ACHN (cell line): ENCODE results near the gene TTLL12.
A peak's percentile ranks its signal among the peaks of the same experiment; 100 is the strongest.

ENCODE experiments used
- DNase-seq: peaks from one replicate; pipeline ENCODE4 v3.0.0-alpha.2; 2015
- in situ Hi-C: cut with HindIII; loops from 2 replicates; pipeline ENCODE4 v1.10.0; 2017; ENCODE audit warnings: low sequenced_read_pairs, low pct_ligation_motif_present, low pct_unique_long_range_greater_than_20kb

The TTLL12 gene

GRCh38 chr22:43202756-43203410 lies 15.9 kb upstream of the TTLL12 start:
- DNase-seq: no peak
- in situ Hi-C loops: no loop called here

- DNase-seq: no peak
- in situ Hi-C loops: no loop called here
These were observed 15.4 kb upstream of the TTLL12 start for GRCh38 chr22:43202326-43202725.

- DNase-seq: no peak
- in situ Hi-C loops: no loop called here
These were observed 14.7 kb upstream of the TTLL12 start for GRCh38 chr22:43201486-43202219.

GRCh38 chr22:43200555-43200954 lies 13.6 kb upstream of the TTLL12 start:
- no peak for DNase-seq
- in situ Hi-C loops: no loop called here

- no peak for DNase-seq
- in situ Hi-C loops: no loop called here
These were observed 13.1 kb upstream of the TTLL12 start for GRCh38 chr22:43200031-43200430.

- DNase-seq: no peak
- in situ Hi-C loops: no loop called here
These were observed 12.6 kb upstream of the TTLL12 start for GRCh38 chr22:43199541-43199940.

- no peak for DNase-seq
- in situ Hi-C loops: no loop called here
These were observed 12.0 kb upstream of the TTLL12 start for GRCh38 chr22:43198936-43199335.

- DNase-seq: no peak
- in situ Hi-C loops: no loop called here
These were observed 11.2 kb upstream of the TTLL12 start for GRCh38 chr22:43198126-43198525.

GRCh38 chr22:43197271-43197941 lies 10.5 kb upstream of the TTLL12 start:
- in situ Hi-C loops: no loop called here
- no peak for DNase-seq

- DNase-seq: no peak
- in situ Hi-C loops: no loop called here
These were observed 4.9 kb upstream of the TTLL12 start for GRCh38 chr22:43191831-43192230.

GRCh38 chr22:43188829-43189545 lies 2.1 kb upstream of the TTLL12 start:
- in situ Hi-C loops: no loop called here
- DNase-seq: no peak

- peak; percentile 90 for DNase-seq
- in situ Hi-C loops: no loop called here
These were observed 501 bp upstream of the TTLL12 start for GRCh38 chr22:43187171-43188099.

GRCh38 chr22:43185860-43186261 lies 1.1 kb downstream of the TTLL12 start:
- peak; percentile 27 for DNase-seq
- in situ Hi-C loops: no loop called here

GRCh38 chr22:43183496-43184277 lies 3.2 kb downstream of the TTLL12 start:
- in situ Hi-C loops: no loop called here

GRCh38 chr22:43182726-43183125 lies 4.2 kb downstream of the TTLL12 start:
- in situ Hi-C loops: no loop called here
- no peak for DNase-seq

More at GRCh38 chr22:43183496-43184277, 3.2 kb downstream of the TTLL12 start:
- no peak for DNase-seq

- in situ Hi-C loops: no loop called here
- DNase-seq: no peak
These were observed 4.8 kb downstream of the TTLL12 start for GRCh38 chr22:43182118-43182517.

GRCh38 chr22:43181321-43182076 lies 5.4 kb downstream of the TTLL12 start:
- in situ Hi-C loops: no loop called here
- no peak for DNase-seq
